Measurements from ENCODE around the gene TSGA10IP.
A peak's percentile ranks its signal among the peaks of the same experiment; 100 is the strongest.

Gene TSGA10IP

GRCh38 chr11:65915821-65916251 lies 29.4 kb upstream of the TSGA10IP start:
- in situ Hi-C loops (cut with HindIII; ENCODE audit: low pct_ligation_motif_present, low sequenced_read_pairs), result no loop called here
- no peaks in the 10 kb centered on the region for H3K27me3 ChIP-seq (replicated peaks)
- H3K4me3 ChIP-seq (ENCODE audit: low read depth, low read length), result peak overlapping the region; percentile 32
- H3K36me3 ChIP-seq (replicated peaks), result no peaks in the 10 kb centered on the region
- H3K27ac ChIP-seq, result peak overlapping the region; percentile 82
- TF ChIP-seq, protein P1, sequence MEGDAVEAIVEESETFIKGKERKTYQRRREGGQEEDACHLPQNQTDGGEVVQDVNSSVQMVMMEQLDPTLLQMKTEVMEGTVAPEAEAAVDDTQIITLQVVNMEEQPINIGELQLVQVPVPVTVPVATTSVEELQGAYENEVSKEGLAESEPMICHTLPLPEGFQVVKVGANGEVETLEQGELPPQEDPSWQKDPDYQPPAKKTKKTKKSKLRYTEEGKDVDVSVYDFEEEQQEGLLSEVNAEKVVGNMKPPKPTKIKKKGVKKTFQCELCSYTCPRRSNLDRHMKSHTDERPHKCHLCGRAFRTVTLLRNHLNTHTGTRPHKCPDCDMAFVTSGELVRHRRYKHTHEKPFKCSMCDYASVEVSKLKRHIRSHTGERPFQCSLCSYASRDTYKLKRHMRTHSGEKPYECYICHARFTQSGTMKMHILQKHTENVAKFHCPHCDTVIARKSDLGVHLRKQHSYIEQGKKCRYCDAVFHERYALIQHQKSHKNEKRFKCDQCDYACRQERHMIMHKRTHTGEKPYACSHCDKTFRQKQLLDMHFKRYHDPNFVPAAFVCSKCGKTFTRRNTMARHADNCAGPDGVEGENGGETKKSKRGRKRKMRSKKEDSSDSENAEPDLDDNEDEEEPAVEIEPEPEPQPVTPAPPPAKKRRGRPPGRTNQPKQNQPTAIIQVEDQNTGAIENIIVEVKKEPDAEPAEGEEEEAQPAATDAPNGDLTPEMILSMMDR (IDR thresholded peaks at IDR 0.05; ENCODE audit: low read depth, low read length, missing control alignments), result no peak
- peak; percentile 96 for DNase-seq

GRCh38 chr11:65916391-65916790 lies 28.9 kb upstream of the TSGA10IP start:
- no peak for DNase-seq
- Histone ChIP-seq H3K36me3 (replicated peaks) (peaks cover under 1% of the 10 kb centered on the region), H3K4me3 (ENCODE audit: low read depth, low read length) (no peak overlapping the region), H3K27ac (peak overlapping the region; percentile 82), H3K27me3 (replicated peaks) (no peaks in the 10 kb centered on the region)
- in situ Hi-C loops (cut with HindIII; ENCODE audit: low pct_ligation_motif_present, low sequenced_read_pairs), result no loop called here
- TF ChIP-seq, protein P1 (IDR thresholded peaks at IDR 0.05; ENCODE audit: low read depth, low read length, missing control alignments), result no peak

GRCh38 chr11:65917077-65917433 lies 28.2 kb upstream of the TSGA10IP start:
- in situ Hi-C loops (cut with HindIII; ENCODE audit: low pct_ligation_motif_present, low sequenced_read_pairs), result no loop called here
- Histone ChIP-seq H3K36me3 (replicated peaks) (peaks cover 7% of the 10 kb centered on the region), H3K4me3 (ENCODE audit: low read depth, low read length) (peak overlapping the region; percentile 88), H3K27ac (peak overlapping the region; percentile 82), H3K27me3 (replicated peaks) (no peaks in the 10 kb centered on the region)
- TF ChIP-seq, protein P1 (IDR thresholded peaks at IDR 0.05; ENCODE audit: low read depth, low read length, missing control alignments), result no peak
- no peak for DNase-seq

DNA sequence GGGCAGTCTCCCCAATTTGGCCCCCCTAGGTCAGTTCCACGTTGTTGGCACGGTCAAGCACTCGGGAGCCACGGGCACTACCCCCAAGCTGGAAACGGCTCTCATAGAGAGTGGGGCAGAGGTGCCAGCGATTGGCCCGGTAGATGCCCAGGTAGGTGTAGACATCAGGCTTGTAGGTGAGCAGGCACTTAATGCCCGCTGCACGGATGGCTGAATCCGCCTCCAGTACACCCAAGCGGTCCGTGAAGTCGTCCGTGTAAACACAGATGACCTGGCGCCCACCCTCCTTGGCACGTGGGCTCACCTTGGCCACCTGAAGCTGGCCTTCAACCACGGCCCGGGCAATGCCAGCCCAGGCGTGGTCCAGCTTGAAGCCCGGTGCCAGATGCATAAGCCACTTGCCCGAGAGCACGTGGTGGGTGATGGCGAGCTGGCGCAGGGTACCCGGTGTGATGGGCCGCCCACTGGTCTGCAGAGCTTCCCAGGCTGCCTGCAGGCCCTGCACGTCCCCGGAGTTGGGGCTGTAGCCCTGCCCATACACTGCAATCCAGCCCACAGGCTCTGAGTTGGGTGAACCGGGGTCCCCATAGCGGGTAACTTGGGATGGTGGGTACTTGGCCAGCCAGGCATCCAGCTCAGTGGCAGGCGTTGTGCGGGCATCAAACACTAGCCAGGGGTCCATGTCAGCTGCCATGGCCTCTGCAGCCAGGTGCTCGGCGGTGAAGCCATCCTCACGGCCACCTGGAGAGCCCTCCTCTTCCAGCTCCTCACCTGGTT lies 27.7 kb upstream of the TSGA10IP start:
- no peak for DNase-seq
- H3K4me3 ChIP-seq (ENCODE audit: low read depth, low read length), result peak overlapping the region; percentile 88
- in situ Hi-C loops (cut with HindIII; ENCODE audit: low pct_ligation_motif_present, low sequenced_read_pairs), result no loop called here

DNA sequence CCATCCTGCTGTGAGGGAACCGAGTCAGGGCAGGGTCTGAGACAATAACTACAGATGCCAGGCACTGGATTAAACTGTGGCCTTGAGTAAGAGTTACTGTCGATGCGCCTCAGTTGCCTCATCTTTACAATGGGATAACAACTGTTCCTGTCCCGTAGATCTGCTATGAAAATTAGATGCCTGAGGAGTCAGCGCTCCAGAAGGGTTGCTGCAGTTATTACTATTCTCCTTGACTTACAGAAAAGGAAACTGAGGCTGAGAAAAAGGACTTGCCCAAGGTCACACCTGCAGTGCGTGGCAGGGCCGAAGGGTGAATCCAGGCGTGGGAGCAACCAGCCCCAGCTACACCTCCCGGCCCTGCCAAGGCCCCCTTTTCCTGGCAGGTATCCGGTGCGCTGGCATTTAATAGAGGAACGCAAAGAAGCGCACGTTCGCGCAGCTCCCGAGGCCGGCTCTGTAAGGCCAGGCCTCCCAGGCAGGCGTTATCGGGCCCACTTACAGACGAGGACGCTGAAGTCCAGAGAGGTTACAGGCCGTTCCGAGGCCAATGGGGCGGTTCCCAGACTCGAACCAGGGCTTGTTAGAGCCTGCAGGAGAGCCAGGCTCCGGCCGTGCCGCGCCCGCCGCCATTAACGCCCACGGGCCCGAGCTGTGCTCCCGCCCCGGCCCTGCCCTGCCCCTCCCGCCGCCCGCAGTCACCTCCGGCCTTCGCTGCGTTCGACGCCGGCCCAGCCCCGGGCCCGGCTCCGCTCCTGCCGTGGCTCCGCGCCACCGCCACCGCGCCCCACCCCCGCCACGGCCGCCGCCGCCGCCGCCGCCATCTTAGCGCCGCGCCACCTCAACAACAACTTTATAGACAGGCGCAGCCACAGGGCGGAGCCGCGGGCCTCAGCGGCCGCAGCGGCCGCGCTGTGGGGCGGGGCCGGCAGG lies 26.8 kb upstream of the TSGA10IP start, which contains the start of gene C11orf68:
Gene C11orf68 (minus strand): TSS at position 852 of the 930 bp plus-strand sequence. CDS start 31 bp downstream, at position 821.
- in situ Hi-C loops (cut with HindIII; ENCODE audit: low pct_ligation_motif_present, low sequenced_read_pairs), result no loop called here
- peaks cover 21% of the 10 kb centered on the region for H3K36me3 ChIP-seq (replicated peaks)
- no peaks in the 10 kb centered on the region for H3K27me3 ChIP-seq (replicated peaks)
- no peak for DNase-seq
- peak within 1 kb of the TSS; percentile 88 for H3K4me3 ChIP-seq (ENCODE audit: low read depth, low read length)
- TF ChIP-seq, protein P1 (IDR thresholded peaks at IDR 0.05; ENCODE audit: low read depth, low read length, missing control alignments), result no peak
- peak within 1 kb of the TSS; percentile 93 for H3K27ac ChIP-seq

More for the DNA sequence above, 27.7 kb upstream of the TSGA10IP start:
- H3K27ac ChIP-seq, result peak overlapping the region; percentile 93
- H3K36me3 ChIP-seq (replicated peaks), result peaks cover 13% of the 10 kb centered on the region
- no peaks in the 10 kb centered on the region for H3K27me3 ChIP-seq (replicated peaks)
- TF ChIP-seq, protein P1 (IDR thresholded peaks at IDR 0.05; ENCODE audit: low read depth, low read length, missing control alignments), result no peak
